Measurements from ENCODE around the gene MMP7. TPM values are rescaled to one million over a fixed set of nuclear protein-coding genes. Genes with fewer than 3 reads are reported as not detected.

Gene MMP7
- total RNA-seq, 1 donor from 2014 or later = not detected

Other genes starting within 250 kb of the MMP7 start
- gene BIRC3, start 213.3 kb downstream of the MMP7 start, total RNA-seq = 205 and 208 TPM in 2 replicates
- gene BIRC2, start 183.5 kb downstream of the MMP7 start, total RNA-seq = 35.0 and 36.9 TPM in 2 replicates
- gene TMEM123, start 78.0 kb downstream of the MMP7 start, total RNA-seq = 359 and 361 TPM in 2 replicates
- gene MMP20, start 94.6 kb upstream of the MMP7 start, total RNA-seq = not detected in 2 replicates
- gene MMP27, start 175.0 kb upstream of the MMP7 start, total RNA-seq = not detected in 2 replicates
- gene MMP8, start 194.2 kb upstream of the MMP7 start, total RNA-seq = not detected in 2 replicates
- gene MMP10, start 249.9 kb upstream of the MMP7 start, total RNA-seq = not detected in 2 replicates